Gastrocnemius medialis (tissue), 4 donors: ENCODE measurements around the gene NAV3.

Source experiments
- POLR2A ChIP-seq, 2 donors: fragments of 450-650 bp; IDR thresholded peaks; one replicate each; pipeline ENCODE4 v1.6.1; 2017; ENCODE audit warnings: antibody characterized with exemption in 2 of 2, mild to moderate bottlenecking in 2 of 2, moderate library complexity in 2 of 2
- TF ChIP-seq, protein P1 (sequence below), 5 experiments: fragments of 450-650 bp in 3 of 5; fragments of 200-600 bp in 2 of 5; sonication (generic) in 2 of 5; IDR thresholded peaks in 4 of 5; conservative IDR thresholded peaks in 1 of 5; 1 replicate in 4 of 5; 2 replicates in 1 of 5; pipeline ENCODE4 v1.5.1; 2016 to 2019; ENCODE audit warnings: antibody characterized with exemption in 5 of 5, mild to moderate bottlenecking in 3 of 5, moderate library complexity in 3 of 5

DNA sequence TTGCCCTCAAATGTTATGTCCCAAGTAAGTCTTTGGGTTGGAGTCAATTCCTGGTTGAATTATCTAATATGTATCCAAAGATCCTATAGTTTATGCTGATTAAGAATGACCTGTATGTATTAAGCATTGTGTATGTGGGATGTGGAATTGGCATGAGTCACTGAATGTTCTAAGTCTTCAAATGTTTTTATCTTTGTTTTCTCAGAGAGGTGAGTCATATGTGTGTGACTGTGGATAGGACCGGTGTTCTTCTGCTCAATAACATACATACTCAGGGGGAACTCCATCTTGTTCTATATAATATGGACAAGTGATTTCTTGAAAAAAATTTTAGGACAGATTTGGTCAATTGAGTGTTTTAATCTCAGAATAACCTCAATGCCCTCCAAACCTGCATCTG is 57.9 kb downstream of the NAV3 start:
- TF ChIP-seq, protein P1, sequence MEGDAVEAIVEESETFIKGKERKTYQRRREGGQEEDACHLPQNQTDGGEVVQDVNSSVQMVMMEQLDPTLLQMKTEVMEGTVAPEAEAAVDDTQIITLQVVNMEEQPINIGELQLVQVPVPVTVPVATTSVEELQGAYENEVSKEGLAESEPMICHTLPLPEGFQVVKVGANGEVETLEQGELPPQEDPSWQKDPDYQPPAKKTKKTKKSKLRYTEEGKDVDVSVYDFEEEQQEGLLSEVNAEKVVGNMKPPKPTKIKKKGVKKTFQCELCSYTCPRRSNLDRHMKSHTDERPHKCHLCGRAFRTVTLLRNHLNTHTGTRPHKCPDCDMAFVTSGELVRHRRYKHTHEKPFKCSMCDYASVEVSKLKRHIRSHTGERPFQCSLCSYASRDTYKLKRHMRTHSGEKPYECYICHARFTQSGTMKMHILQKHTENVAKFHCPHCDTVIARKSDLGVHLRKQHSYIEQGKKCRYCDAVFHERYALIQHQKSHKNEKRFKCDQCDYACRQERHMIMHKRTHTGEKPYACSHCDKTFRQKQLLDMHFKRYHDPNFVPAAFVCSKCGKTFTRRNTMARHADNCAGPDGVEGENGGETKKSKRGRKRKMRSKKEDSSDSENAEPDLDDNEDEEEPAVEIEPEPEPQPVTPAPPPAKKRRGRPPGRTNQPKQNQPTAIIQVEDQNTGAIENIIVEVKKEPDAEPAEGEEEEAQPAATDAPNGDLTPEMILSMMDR (IDR thresholded peaks at IDR 0.05 in 4 of 5, conservative IDR thresholded peaks at IDR 0.05 in 1 of 5), result no peak
- no peak for TF ChIP-seq POLR2A (IDR thresholded peaks at IDR 0.05)
